GM06990 (cell line): ENCODE measurements around the gene BLOC1S1.

Experiments used
- DNase-seq: peaks from one replicate; pipeline ENCODE4 v3.0.0-alpha.2; 2011; ENCODE audit not compliant: insufficient read length; ENCODE audit errors: extremely low read depth
- H3K27me3 ChIP-seq: replicated peaks from 2 replicates; pipeline ENCODE4 v1.6.0; 2011; ENCODE audit warnings: low read length; ENCODE audit not compliant: control insufficient read depth, insufficient read depth
- H3K36me3 ChIP-seq: 2 replicates; pipeline ENCODE4 v1.5.1; 2011; ENCODE audit warnings: low read length; ENCODE audit not compliant: control insufficient read depth, insufficient read depth
- H3K4me3 ChIP-seq: replicated peaks from 2 replicates; pipeline ENCODE4 v1.5.1; 2011; ENCODE audit warnings: low read depth, mild to moderate bottlenecking, control low read depth, low read length
- TF ChIP-seq, protein P1 (sequence below): IDR thresholded peaks from 2 replicates; pipeline ENCODE4 v1.5.1; 2011; ENCODE audit warnings: low read length, control low read depth, mild to moderate bottlenecking, inconsistent platforms; ENCODE audit not compliant: insufficient read depth, poor library complexity, severe bottlenecking

Gene BLOC1S1

DNA sequence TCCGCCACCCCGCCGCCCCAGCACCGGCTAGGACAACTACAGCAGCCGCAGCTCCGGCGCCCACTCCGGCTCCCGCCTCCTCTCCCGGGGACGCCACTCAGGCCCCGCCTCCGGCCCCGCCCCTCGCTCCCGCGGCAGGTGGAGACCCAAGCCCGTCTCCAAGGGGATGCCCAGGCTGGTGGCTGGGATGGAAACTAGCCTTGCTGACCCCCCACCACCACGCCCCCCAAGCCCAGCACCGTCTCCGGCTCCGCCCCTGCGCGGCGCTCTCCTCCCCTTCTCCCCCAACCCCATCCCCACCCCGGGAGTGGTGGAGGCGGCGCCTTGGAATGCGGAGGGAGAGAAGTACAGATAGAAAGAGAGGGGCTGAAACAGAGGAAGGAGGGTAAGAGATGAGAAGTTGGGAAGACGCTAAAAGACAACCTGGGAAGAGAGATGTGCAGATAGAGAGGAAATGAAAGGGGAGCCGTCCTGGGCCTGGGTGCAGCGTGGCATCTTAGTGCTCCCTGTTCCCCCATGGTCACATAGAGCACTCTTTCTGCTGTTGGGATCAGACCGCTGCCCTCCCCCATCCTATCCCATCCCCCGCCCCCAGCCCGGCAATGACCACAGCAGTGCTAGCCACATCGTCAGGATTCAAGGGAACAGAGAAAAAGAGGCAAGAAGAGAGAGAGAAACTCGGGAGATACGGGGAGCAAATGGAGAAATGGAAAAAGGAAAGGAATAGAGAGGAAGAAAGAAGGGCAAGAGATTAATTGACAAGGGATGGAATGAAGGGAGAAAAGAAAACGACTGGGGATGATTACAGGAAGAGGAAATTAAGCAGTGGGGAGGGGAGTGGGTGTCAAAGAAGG is 7.8 kb upstream of the BLOC1S1 start, which contains the start of gene ITGA7:
ITGA7 (minus strand) TSS at position 64 of the 854 bp plus-strand sequence. CDS start 222 bp downstream, outside the sequence.
- peak within 1 kb of the TSS; percentile 59 for H3K4me3 ChIP-seq
- H3K27me3 ChIP-seq = peaks cover 2% of the 10 kb centered on the region
- no peaks in the 10 kb centered on the region for H3K36me3 ChIP-seq
- DNase-seq = peak; percentile 37
- TF ChIP-seq, protein P1, sequence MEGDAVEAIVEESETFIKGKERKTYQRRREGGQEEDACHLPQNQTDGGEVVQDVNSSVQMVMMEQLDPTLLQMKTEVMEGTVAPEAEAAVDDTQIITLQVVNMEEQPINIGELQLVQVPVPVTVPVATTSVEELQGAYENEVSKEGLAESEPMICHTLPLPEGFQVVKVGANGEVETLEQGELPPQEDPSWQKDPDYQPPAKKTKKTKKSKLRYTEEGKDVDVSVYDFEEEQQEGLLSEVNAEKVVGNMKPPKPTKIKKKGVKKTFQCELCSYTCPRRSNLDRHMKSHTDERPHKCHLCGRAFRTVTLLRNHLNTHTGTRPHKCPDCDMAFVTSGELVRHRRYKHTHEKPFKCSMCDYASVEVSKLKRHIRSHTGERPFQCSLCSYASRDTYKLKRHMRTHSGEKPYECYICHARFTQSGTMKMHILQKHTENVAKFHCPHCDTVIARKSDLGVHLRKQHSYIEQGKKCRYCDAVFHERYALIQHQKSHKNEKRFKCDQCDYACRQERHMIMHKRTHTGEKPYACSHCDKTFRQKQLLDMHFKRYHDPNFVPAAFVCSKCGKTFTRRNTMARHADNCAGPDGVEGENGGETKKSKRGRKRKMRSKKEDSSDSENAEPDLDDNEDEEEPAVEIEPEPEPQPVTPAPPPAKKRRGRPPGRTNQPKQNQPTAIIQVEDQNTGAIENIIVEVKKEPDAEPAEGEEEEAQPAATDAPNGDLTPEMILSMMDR = no peak

DNA sequence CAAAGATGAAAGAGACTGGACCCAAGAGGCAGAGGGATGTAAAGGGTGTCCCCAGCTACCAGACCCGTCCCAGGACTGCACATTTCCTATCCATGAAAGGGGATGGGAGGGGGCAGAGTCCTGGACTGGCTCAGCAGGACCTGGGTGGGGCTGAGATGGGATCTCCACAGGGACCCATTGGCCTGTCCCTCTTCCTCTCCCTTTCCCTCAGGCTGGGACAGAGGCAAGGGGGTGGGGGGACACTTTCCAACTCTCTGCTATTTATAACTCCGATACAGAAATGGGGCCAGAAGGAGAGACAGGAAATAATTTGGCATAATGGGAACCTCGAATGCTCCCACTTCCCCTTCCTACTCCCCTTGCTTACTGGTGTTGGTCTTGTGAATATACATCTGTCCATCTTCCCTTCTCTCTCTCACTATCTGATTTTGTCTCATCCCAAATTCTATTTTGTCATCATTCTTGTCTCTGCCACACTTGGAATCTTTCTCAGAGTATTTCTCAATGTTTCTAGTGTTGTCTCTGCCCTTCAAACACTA is 7.1 kb upstream of the BLOC1S1 start:
- TF ChIP-seq, protein P1 = no peak
- no peaks in the 10 kb centered on the region for H3K36me3 ChIP-seq
- peaks cover 2% of the 10 kb centered on the region for H3K27me3 ChIP-seq
- no peak for DNase-seq
- no peak overlapping the region for H3K4me3 ChIP-seq

GRCh38 chr12:55711786-55712553 is 3.9 kb upstream of the BLOC1S1 start:
- DNase-seq = no peak
- TF ChIP-seq, protein P1 = no peak
- Histone ChIP-seq H3K27me3 (peaks cover 2% of the 10 kb centered on the region), H3K36me3 (no peaks in the 10 kb centered on the region), H3K4me3 (no peak overlapping the region)

DNA sequence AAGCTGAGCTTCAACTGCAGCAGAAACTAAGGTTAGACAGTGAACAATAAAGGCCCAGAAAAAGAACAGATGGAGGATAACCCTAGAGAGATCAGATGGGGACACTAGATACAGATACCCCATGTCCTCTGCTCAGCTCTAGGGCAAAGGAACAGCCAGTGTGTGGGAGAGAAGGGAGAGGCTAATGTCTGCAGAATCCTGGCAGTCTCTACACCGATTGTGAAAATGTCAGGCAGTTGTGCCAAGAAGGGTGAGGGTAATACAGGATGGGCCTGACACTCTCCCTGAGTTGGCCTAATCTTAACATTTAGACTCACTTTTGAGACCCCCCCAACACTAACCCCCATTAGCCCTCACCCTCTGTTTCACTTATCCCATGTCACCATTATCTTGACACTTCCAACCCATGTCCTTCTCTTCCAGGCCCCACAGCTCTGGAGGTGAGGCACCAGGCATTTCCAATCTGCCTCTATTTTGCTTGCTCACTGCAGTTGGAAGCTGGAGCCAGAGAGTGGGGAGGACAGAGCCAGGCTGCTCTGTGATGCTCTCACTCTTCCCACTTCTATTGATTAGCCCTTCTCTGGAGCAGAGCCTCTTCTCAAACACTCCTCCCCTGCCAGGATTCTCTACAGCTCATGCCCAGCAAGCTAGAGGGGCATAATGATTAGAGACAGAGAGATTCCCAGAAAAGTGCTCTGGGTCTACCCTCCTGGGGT is 3.0 kb upstream of the BLOC1S1 start:
- Histone ChIP-seq H3K27me3 (no peaks in the 10 kb centered on the region; the same call in 1 of the 2 replicates), H3K36me3 (no peaks in the 10 kb centered on the region), H3K4me3 (no peak overlapping the region)
- no peak for DNase-seq
- TF ChIP-seq, protein P1 = no peak

- no peak for DNase-seq
- no peaks in the 10 kb centered on the region; the same call in 1 of the 2 replicates for H3K27me3 ChIP-seq
- H3K4me3 ChIP-seq = no peak overlapping the region
- TF ChIP-seq, protein P1 = no peak
- no peaks in the 10 kb centered on the region for H3K36me3 ChIP-seq
Observed at GRCh38 chr12:55713721-55714120, 2.1 kb upstream of the BLOC1S1 start.
